HepG2 (cell line): Measurements from ENCODE around the gene STK11. TPM values are rescaled to one million over a fixed set of nuclear protein-coding genes. Genes with fewer than 3 reads are reported as not detected.

ENCODE experiments used
- BORCS8-MEF2B ChIP-seq: sonication (generic); formaldehyde crosslinking; IDR thresholded peaks from 2 replicates; pipeline ENCODE4 v1.8.0; 2022; ENCODE audit warnings: mild to moderate bottlenecking, missing genetic modification reagents
- CBX5 ChIP-seq: sonication (generic); formaldehyde crosslinking; IDR thresholded peaks from 2 replicates; pipeline ENCODE4 v1.4.0; 2020; ENCODE audit warnings: missing genetic modification reagents, borderline replicate concordance
- HMG20B ChIP-seq: conservative IDR thresholded peaks from 2 replicates; pipeline ENCODE4 v1.6.1; 2016; ENCODE audit warnings: missing genetic modification reagents, missing compliant biosample characterization
- KDM5B ChIP-seq: sonication (generic); formaldehyde crosslinking; IDR thresholded peaks from 2 replicates; pipeline ENCODE4 v1.4.0; 2020; ENCODE audit warnings: missing genetic modification reagents, mild to moderate bottlenecking, borderline replicate concordance
- NCOA2 ChIP-seq: sonication (generic); formaldehyde crosslinking; IDR thresholded peaks from 2 replicates; pipeline ENCODE4 v1.8.0; 2022; ENCODE audit warnings: inconsistent platforms
- SALL1 ChIP-seq: sonication (generic); formaldehyde crosslinking; IDR thresholded peaks from 2 replicates; pipeline ENCODE4 v1.8.0; 2022; ENCODE audit warnings: mild to moderate bottlenecking, missing genetic modification reagents
- SYNCRIP ChIP-seq: fragments of 200-400 bp; formaldehyde crosslinking; IDR thresholded peaks from 2 replicates; pipeline ENCODE4 v1.6.1; 2018; ENCODE audit warnings: mild to moderate bottlenecking, low read depth, low read length; ENCODE audit not compliant: insufficient read depth
- ZBTB40 ChIP-seq, 2 experiments: fragments of 450-650 bp in 1 of 2; sonication (generic) in 1 of 2; formaldehyde crosslinking in 1 of 2; IDR thresholded peaks; 2 replicates each; pipeline versions ENCODE4 v1.6.1 to v1.8.0; 2016 to 2022; ENCODE audit warnings: antibody characterized with exemption in 1 of 2, mild to moderate bottlenecking in 1 of 2, missing genetic modification reagents in 1 of 2
- ZNF124 ChIP-seq: sonication (generic); formaldehyde crosslinking; IDR thresholded peaks from 2 replicates; pipeline ENCODE4 v1.4.0; 2020; ENCODE audit warnings: missing genetic modification reagents
- ZNF281 ChIP-seq: sonication (generic); formaldehyde crosslinking; IDR thresholded peaks from 2 replicates; pipeline ENCODE4 v1.4.0; 2020; ENCODE audit warnings: missing genetic modification reagents, borderline replicate concordance
- ZNF557 ChIP-seq: sonication (generic); formaldehyde crosslinking; IDR thresholded peaks from 2 replicates; pipeline ENCODE4 v1.4.0; 2020; ENCODE audit warnings: missing genetic modification reagents
- ZNF850 ChIP-seq: sonication (generic); formaldehyde crosslinking; conservative IDR thresholded peaks from 2 replicates; pipeline ENCODE4 v1.9.0; 2021; ENCODE audit warnings: mild to moderate bottlenecking, missing genetic modification reagents
- polyA plus RNA-seq, 8 experiments: library from polyadenylated mRNA; depleted of rRNA in 3 of 8; stranded (reverse) in 7 of 8; unstranded in 1 of 8; fragments of >200 nt; fragmentation: Illumina TruSeq in 4 of 8; extraction: Trizol in 4 of 8; gene quantifications; 2 replicates each; pipeline versions ENCODE4 v1.2.1 to v1.2.3, GENCODE V29; 2011 to 2016; ENCODE audit warnings: low read depth in 4 of 8, missing spikeins in 1 of 8, mixed read lengths in 1 of 8; ENCODE audit not compliant: insufficient read depth in 1 of 8
- total RNA-seq, 5 experiments: library from RNA; depleted of rRNA; stranded (reverse); fragments of >200 nt; fragmentation: Illumina TruSeq; extraction: Trizol; gene quantifications; 2 replicates each; pipeline ENCODE4 v1.2.3, GENCODE V29; 2016; ENCODE audit warnings: low read depth in 1 of 5
- TF ChIP-seq, protein P1 (sequence below): sonication (generic); formaldehyde crosslinking; IDR thresholded peaks from 2 replicates; pipeline ENCODE4 v1.5.0; 2020; ENCODE audit warnings: missing genetic modification reagents

STK11 gene
- total and polyA plus RNA-seq, 2 of the 13 experiments (the other 11 are each of a cell fraction or from before 2014, with no cell fraction given): 27.5 to 43.6 TPM

DNA sequence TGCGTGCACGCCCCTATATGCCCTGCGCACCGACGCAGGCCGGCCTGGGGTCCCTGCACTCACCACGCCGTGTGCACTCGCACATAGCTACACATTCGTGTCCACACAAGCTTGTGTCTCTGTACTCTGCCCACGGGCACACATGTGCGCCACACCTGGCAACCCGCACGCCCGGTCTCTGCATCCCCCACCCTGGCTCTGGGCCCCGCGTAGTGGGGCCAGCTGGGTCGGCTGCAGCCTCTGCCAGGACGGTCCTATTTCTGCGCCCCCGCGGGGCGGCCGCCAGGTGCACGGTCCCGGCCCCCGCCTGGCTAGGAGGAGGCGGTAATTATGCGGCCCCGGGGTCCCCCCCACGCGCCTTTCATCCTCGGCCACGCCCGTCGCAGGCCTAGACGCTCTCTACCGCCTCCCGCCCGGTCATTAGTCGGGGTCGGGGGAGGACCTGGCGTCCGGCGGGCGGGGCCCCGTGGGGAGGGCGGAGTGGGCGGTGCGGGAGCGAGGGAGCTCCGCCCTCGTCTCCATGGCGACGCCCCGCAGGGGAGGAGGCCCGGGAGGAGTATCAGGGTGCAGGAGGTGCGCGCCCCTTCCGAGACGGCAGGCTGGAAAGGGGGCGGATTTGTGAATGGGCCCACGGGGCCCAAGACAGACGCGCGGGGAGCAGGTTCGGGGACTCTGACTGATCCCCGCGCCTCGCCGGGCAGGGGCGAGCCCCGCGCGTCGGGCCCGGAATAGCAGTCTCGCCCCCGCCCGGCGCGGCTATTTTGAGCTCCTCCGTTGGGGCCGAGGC lies 60.7 kb downstream of the STK11 start (continued):
- TF ChIP-seq ZBTB40 (IDR thresholded peaks at IDR 0.05): no peak
- TF ChIP-seq ZBTB40 (CRISPR knock-in tag; IDR thresholded peaks at IDR 0.05): peak; percentile 20
- 0 out of 2 replicates have a peak, but pooled peaks have one; percentile 15 for TF ChIP-seq ZNF124
- TF ChIP-seq SYNCRIP: no peak
- TF ChIP-seq ZNF557 (CRISPR knock-in tag): no peak
- 0 out of 2 replicates have a peak, but pooled peaks have one; percentile 55 for TF ChIP-seq ZNF850 (CRISPR knock-in tag)
- TF ChIP-seq, protein P1, sequence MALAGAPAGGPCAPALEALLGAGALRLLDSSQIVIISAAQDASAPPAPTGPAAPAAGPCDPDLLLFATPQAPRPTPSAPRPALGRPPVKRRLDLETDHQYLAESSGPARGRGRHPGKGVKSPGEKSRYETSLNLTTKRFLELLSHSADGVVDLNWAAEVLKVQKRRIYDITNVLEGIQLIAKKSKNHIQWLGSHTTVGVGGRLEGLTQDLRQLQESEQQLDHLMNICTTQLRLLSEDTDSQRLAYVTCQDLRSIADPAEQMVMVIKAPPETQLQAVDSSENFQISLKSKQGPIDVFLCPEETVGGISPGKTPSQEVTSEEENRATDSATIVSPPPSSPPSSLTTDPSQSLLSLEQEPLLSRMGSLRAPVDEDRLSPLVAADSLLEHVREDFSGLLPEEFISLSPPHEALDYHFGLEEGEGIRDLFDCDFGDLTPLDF (CRISPR knock-in tag): 0 out of 2 replicates have a peak, but pooled peaks have one; percentile 35
- peak; percentile 49; the same call in 1 of the 2 replicates for TF ChIP-seq SALL1 (CRISPR knock-in tag)
- 0 out of 2 replicates have a peak, but pooled peaks have one; percentile 21 for TF ChIP-seq BORCS8-MEF2B (CRISPR knock-in tag)
- no peak; the same call in none of the 2 replicates for TF ChIP-seq NCOA2 (CRISPR knock-in tag)
- no peak for TF ChIP-seq CBX5
- peak; percentile 41; the same call in 1 of the 2 replicates for TF ChIP-seq ZNF281 (CRISPR knock-in tag)
- no peak; the same call in 1 of the 2 replicates for TF ChIP-seq HMG20B
- peak; percentile 52; the same call in 1 of the 2 replicates for TF ChIP-seq KDM5B (CRISPR knock-in tag)
